Cerebellar cortex (tissue), 1 donor: ENCODE results near the gene GRIN1.

Source experiments
- DNase-seq: peaks from one replicate; pipeline ENCODE4 v3.0.0-alpha.2; 2015; ENCODE audit warnings: low spot score

The GRIN1 gene

GRCh38 chr9:137217276-137218211, 78.6 kb downstream of the GRIN1 start:
- no peak for DNase-seq

- no peak for DNase-seq
Observed at GRCh38 chr9:137218212-137218753, 79.3 kb downstream of the GRIN1 start.
